ENCODE data around the gene MAPKAPK2.

GRCh38 chr1:206661161-206661820 is 23.4 kb upstream of the MAPKAPK2 start:
- TF ChIP-seq POLR2A (IDR thresholded peaks at IDR 0.05; ENCODE audit: low read depth, low read length) (no peak), POLR2AphosphoS5 (IDR thresholded peaks at IDR 0.05; ENCODE audit: low read depth, low read length) (no peak)
